K562 (cell line): ENCODE data around the gene R3HDM2. TPM values are rescaled to one million over a fixed set of nuclear protein-coding genes. Genes with fewer than 3 reads are reported as not detected.

ENCODE experiments used
- CBX5 ChIP-seq: IDR thresholded peaks from 2 replicates; pipeline ENCODE4 v1.6.1; 2014; ENCODE audit warnings: low read depth, borderline replicate concordance
- CCNT2 ChIP-seq: IDR thresholded peaks from 2 replicates; pipeline ENCODE4 v1.6.1; 2011; ENCODE audit warnings: borderline replicate concordance, low read depth, mild to moderate bottlenecking, moderate library complexity, mixed read lengths, low read length; ENCODE audit not compliant: insufficient read length; ENCODE audit errors: extremely low read depth
- E2F5 ChIP-seq: sonication (generic); formaldehyde crosslinking; IDR thresholded peaks from 2 replicates; pipeline ENCODE4 v1.8.0; 2022; ENCODE audit warnings: mild to moderate bottlenecking, missing genetic modification reagents
- FOXM1 ChIP-seq, 2 experiments: fragments of 450-650 bp in 1 of 2; sonication (generic) in 1 of 2; formaldehyde crosslinking in 1 of 2; IDR thresholded peaks; 2 replicates each; pipeline versions ENCODE4 v1.6.1 to v1.9.0; 2017 to 2022; ENCODE audit warnings: low read depth in 2 of 2, mild to moderate bottlenecking in 2 of 2, missing genetic modification reagents in 1 of 2, moderate library complexity in 1 of 2
- HBP1 ChIP-seq: fragments of 450-650 bp; formaldehyde crosslinking; IDR thresholded peaks from 2 replicates; pipeline ENCODE4 v1.4.0; 2022; ENCODE audit warnings: missing genetic modification characterization
- KLF16 ChIP-seq: IDR thresholded peaks from 2 replicates; pipeline ENCODE4 v1.6.1; 2016; ENCODE audit warnings: antibody characterized with exemption
- L3MBTL2 ChIP-seq: fragments of 450-650 bp; IDR thresholded peaks from 2 replicates; pipeline ENCODE4 v1.6.1; 2016; ENCODE audit warnings: mild to moderate bottlenecking, moderate library complexity
- MGA ChIP-seq: fragments of 450-650 bp; IDR thresholded peaks from 2 replicates; pipeline ENCODE4 v1.6.1; 2016; ENCODE audit warnings: mild to moderate bottlenecking, moderate library complexity
- PCBP1 ChIP-seq: fragments of 200-400 bp; formaldehyde crosslinking; IDR thresholded peaks from 2 replicates; pipeline ENCODE4 v1.6.1; 2018; ENCODE audit warnings: mild to moderate bottlenecking, low read depth, low read length; ENCODE audit not compliant: poor library complexity, severe bottlenecking
- POLR2G ChIP-seq: fragments of 200-400 bp; formaldehyde crosslinking; IDR thresholded peaks from 2 replicates; pipeline ENCODE4 v1.6.1; 2017; ENCODE audit warnings: low read depth, mild to moderate bottlenecking, antibody characterized with exemption, low read length, moderate library complexity
- RNF2 ChIP-seq: sonication (generic); IDR thresholded peaks from 2 replicates; pipeline ENCODE4 v1.6.1; 2016
- TARDBP ChIP-seq: fragments of 450-650 bp; IDR thresholded peaks from 2 replicates; pipeline ENCODE4 v1.6.1; 2016
- ZC3H11A ChIP-seq: IDR thresholded peaks from 2 replicates; pipeline ENCODE4 v1.6.1; 2012; ENCODE audit warnings: low read depth, low read length, improper control_type of control experiment
- ZNF212 ChIP-seq: fragments of 450-650 bp; formaldehyde crosslinking; IDR thresholded peaks from 2 replicates; pipeline ENCODE4 v1.4.0; 2020; ENCODE audit warnings: mild to moderate bottlenecking
- polyA plus RNA-seq, 8 experiments: library from polyadenylated mRNA; depleted of rRNA in 4 of 8; stranded (reverse) in 5 of 8; unstranded in 3 of 8; fragments of >200 nt; fragmentation: Nextera tagmentation in 2 of 8; fragmentation: Illumina TruSeq in 1 of 8; extraction: Ambion mirVana in 2 of 8; extraction: Trizol in 1 of 8; gene quantifications; 2 replicates each; pipeline versions ENCODE4 v1.2.1 to v1.2.3, GENCODE V29; 2011 to 2014; ENCODE audit warnings: inconsistent platforms in 1 of 8, missing spikeins in 1 of 8
- total RNA-seq, 7 experiments: library from RNA; depleted of rRNA in 6 of 7; stranded (reverse); fragments of >200 nt in 6 of 7; fragmentation: Illumina TruSeq in 2 of 7; extraction: Trizol in 2 of 7; gene quantifications; 2 replicates each; pipeline versions ENCODE4 v1.2.1 to v1.2.3, GENCODE V29; 2011 to 2021; ENCODE audit warnings: low replicate concordance in 1 of 7

Gene R3HDM2
- total and polyA plus RNA-seq, 9 of the 15 experiments (the other 6 are each of a cell fraction or from before 2014, with no cell fraction given): 3.3 to 18.8 (median 9.0) TPM

GRCh38 chr12:57462251-57462911 lies 31.5 kb upstream of the R3HDM2 start (continued):
- TF ChIP-seq POLR2G: peak; percentile 58
- 0 out of 2 replicates have a peak, but pooled peaks have one; percentile 21 for TF ChIP-seq TARDBP
- TF ChIP-seq KLF16: peak; percentile 76; the same call in 1 of the 2 replicates
- TF ChIP-seq PCBP1: peak; percentile 80
- TF ChIP-seq E2F5: peak; percentile 59; the same call in 1 of the 2 replicates
- peak; percentile 31 for TF ChIP-seq CCNT2
- no peak for TF ChIP-seq HBP1 (CRISPR knock-in tag)
- no peak for TF ChIP-seq ZNF212 (CRISPR knock-in tag)
- TF ChIP-seq MGA: peak; percentile 62
- TF ChIP-seq FOXM1 (IDR thresholded peaks at IDR 0.05; ENCODE audit: low read depth): peak; percentile 78
- TF ChIP-seq FOXM1 (CRISPR knock-in tag; IDR thresholded peaks at IDR 0.05; ENCODE audit: low read depth): 0 out of 2 replicates have a peak, but pooled peaks have one; percentile 29
- peak; percentile 76 for TF ChIP-seq L3MBTL2
- no peak for TF ChIP-seq CBX5
- peak; percentile 59 for TF ChIP-seq RNF2
- TF ChIP-seq ZC3H11A: no peak; the same call in 1 of the 2 replicates
